ENCODE data around the gene COL23A1.
"Not testable (repeated sequence)": the region's sequence is repeated elsewhere in the genome, so short reads cannot be mapped to it uniquely, and the experiment has no call there.

Gene COL23A1

DNA sequence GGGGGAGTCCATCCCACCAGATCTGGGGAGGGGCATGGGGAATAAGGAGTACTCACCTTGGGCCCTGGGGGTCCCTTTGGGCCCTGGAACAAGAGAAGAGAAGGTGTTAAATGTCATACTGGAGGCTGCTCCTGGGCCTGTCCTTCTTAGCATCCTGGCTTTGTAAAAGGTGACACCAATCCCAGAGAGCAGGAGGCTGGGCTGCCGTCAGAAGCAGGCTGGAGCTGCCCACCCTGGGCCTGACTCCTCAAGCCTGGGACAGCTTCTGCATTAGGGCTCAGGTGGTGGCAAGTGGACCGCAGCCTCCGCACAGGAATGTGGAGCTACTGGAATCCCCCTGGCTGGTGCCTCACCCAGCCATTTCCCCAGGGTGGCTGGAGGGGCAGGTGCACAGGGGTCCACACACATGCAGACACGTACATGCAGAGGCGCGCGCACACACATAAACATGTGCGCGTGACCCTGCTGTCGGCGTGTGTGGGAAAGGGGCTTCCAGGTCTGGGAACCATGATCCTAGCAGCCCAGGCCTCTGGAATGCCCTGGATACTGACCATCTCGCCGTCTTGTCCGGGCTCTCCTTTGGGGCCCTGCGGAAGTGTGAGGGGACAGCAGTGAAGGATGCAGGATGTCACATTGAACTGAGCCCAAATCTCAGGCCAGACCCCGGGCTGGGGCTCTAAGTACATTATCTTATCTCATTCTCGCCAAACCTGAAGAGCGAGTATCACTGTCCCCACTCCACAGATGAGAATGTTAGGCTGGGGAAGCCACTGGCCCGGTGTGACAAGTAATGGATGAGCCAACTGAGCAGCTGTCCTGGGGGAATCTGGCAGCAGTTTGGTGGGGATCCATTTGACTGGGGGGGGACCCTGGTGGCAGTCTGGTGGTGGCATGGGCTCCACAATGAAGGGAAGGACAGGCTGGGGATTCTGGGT lies 328.3 kb downstream of the COL23A1 start:
- H3K27ac ChIP-seq: no peak overlapping the region
- TF ChIP-seq, protein P1, sequence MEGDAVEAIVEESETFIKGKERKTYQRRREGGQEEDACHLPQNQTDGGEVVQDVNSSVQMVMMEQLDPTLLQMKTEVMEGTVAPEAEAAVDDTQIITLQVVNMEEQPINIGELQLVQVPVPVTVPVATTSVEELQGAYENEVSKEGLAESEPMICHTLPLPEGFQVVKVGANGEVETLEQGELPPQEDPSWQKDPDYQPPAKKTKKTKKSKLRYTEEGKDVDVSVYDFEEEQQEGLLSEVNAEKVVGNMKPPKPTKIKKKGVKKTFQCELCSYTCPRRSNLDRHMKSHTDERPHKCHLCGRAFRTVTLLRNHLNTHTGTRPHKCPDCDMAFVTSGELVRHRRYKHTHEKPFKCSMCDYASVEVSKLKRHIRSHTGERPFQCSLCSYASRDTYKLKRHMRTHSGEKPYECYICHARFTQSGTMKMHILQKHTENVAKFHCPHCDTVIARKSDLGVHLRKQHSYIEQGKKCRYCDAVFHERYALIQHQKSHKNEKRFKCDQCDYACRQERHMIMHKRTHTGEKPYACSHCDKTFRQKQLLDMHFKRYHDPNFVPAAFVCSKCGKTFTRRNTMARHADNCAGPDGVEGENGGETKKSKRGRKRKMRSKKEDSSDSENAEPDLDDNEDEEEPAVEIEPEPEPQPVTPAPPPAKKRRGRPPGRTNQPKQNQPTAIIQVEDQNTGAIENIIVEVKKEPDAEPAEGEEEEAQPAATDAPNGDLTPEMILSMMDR (IDR thresholded peaks at IDR 0.05): no peak
- no peak overlapping the region for H3K4me3 ChIP-seq
- intact Hi-C loops (cut with DNase I; ENCODE audit: low total_unique reads): no loop called here
- peaks cover 0 to 7% of the 10 kb centered on the region in 2 donors for H3K27me3 ChIP-seq
- no peaks in the 10 kb centered on the region for H3K4me1 ChIP-seq
- H3K9me3 ChIP-seq: no peaks in the 10 kb centered on the region
- H3K36me3 ChIP-seq: no peaks in the 10 kb centered on the region
- DNase-seq: no peak

DNA sequence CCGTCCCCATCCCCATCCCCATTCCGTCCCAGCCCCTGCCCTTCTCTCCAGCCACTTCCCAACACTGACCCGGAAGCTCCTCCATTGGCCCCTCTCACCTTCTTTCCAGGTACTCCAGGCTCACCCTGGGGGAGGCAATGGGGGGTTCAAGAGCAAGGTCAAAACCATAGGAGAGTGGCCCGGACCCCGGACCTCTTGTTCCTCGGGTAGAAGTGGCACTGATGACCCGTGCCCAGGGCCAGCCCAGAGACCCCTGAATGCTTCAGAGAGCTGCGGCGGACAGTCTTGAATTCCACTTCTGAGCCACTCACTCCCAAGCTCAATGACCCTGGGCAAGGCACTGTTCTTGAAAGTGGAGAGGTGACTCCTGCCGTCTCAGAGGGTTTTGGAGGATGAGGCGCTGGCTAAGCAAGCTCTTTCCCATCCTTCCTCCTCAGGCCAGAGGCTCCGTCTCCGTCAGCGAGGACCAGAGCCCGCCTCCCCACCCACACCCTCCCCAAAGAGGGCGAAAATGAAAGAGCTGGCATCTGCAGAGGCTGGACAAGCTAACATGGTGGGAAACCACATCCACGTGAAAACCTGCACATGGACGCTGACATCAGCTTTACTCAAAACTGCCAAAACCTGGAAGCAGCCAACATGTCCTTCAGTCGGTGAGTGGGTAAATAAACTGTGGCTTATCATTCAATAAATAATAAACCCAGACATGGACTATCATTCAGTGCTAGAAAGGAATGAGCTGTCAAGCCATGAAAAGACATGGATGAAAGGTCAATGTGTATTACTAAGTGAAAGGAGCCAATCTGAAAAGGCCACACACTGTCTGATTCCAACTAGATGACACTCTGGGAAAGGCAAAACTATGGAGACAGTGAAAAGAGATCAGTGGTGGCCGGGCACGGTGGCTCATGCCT lies 330.3 kb downstream of the COL23A1 start:
- intact Hi-C loops (cut with DNase I; ENCODE audit: low total_unique reads): no loop called here
- no peak overlapping the region for H3K4me3 ChIP-seq
- no peak for DNase-seq
- H3K27me3 ChIP-seq: peaks cover 0 to 16% of the 10 kb centered on the region in 2 donors
- no peaks in the 10 kb centered on the region for H3K9me3 ChIP-seq
- no peaks in the 10 kb centered on the region for H3K36me3 ChIP-seq
- no peaks in the 10 kb centered on the region for H3K4me1 ChIP-seq
- TF ChIP-seq, protein P1 (IDR thresholded peaks at IDR 0.05): no peak
- H3K27ac ChIP-seq: no peak overlapping the region

DNA sequence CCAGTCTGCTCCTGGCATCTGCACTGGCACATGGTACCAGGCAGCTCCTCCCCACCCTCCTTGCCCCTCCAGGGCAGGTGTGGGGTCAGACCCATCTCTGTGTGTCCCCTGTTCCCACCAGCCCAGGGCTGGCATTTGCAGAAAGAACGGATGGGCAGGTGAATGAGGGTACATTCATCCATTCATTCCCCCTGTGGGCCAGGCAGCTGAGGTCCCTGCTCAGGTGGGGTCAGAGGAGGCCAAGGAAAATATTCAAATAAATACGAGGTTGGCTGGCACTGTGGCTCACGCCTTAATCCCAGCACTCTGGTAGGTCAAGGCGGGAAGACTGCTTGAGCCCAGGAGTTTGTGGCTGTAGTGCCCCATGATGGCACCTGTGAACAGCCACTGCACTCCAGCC lies 332.5 kb downstream of the COL23A1 start:
- Histone ChIP-seq H3K4me3 (no peak overlapping the region), H3K4me1 (no peaks in the 10 kb centered on the region)
- TF ChIP-seq, protein P1 (IDR thresholded peaks at IDR 0.05): no peak

DNA sequence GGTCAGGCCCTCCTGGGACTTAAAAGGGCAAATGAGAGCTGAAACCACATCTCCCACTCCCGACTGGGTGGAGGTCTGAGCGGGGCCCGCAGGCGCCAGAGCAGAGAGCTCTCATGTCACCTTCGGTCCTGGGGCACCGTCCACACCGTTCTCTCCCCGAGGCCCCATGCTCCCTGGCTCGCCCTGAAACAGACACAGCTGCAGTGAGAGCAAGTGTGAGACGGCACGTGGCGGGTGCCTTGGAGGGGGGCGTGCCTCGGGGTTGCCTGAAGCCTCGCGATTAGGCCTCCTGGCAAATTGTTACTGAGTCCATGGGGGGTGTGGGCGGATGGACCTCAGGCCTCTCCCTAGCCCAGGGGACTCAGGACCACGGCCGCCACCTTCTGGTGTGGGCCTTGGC lies 333.4 kb downstream of the COL23A1 start:
- no peak overlapping the region for H3K4me3 ChIP-seq
- H3K4me1 ChIP-seq: no peaks in the 10 kb centered on the region
- no peak for DNase-seq
- H3K9me3 ChIP-seq: no peaks in the 10 kb centered on the region
- no peaks in the 10 kb centered on the region for H3K36me3 ChIP-seq
- H3K27me3 ChIP-seq: peaks cover 0 to 16% of the 10 kb centered on the region in 2 donors
- TF ChIP-seq, protein P1 (IDR thresholded peaks at IDR 0.05): no peak
- intact Hi-C loops (cut with DNase I; ENCODE audit: low total_unique reads): no loop called here
- no peak overlapping the region for H3K27ac ChIP-seq

More for the DNA sequence above, 332.5 kb downstream of the COL23A1 start:
- intact Hi-C loops (cut with DNase I; ENCODE audit: low total_unique reads): no loop called here
- no peak for DNase-seq
- Histone ChIP-seq H3K36me3 (no peaks in the 10 kb centered on the region), H3K9me3 (no peaks in the 10 kb centered on the region), H3K27ac (no peak overlapping the region), H3K27me3 (peaks cover 0 to 16% of the 10 kb centered on the region in 2 donors)

DNA sequence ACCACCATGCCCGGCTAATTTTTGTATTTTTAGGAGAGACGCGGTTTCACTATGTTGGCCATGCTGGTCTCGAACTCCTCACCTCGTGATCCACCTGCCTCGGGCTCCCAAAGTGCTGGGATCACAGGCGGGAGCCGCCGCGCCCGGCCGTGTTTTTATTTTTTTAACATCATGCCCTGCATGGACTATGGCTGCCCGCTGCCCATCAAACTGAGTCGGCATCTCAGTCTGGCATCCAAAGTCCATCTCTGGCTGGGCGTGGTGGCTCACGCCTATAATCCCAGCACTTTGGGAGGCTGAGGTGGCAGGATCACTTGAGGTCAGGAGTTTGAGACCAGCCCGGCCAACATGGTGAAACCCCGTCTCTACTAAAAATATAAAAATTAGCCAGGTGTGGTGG lies 336.6 kb downstream of the COL23A1 start:
- DNase-seq; intact Hi-C loops (cut with DNase I; ENCODE audit: low total_unique reads): not testable (repeated sequence)

More for the DNA sequence above, 336.6 kb downstream of the COL23A1 start:
- not testable (repeated sequence) for H3K27ac ChIP-seq, H3K36me3 ChIP-seq, H3K4me3 ChIP-seq, H3K9me3 ChIP-seq, H3K4me1 ChIP-seq
- H3K27me3 ChIP-seq: peaks cover 0 to 16% of the 10 kb centered on the region in 2 donors

Data from tibial artery (tissue), 4 donors.